Retina (tissue), 1 donor: Measurements from ENCODE around the gene SSBP3.

Experiments
- DNase-seq: peaks from one replicate; pipeline ENCODE4 v3.0.0-alpha.2; 2016

SSBP3 gene

DNA sequence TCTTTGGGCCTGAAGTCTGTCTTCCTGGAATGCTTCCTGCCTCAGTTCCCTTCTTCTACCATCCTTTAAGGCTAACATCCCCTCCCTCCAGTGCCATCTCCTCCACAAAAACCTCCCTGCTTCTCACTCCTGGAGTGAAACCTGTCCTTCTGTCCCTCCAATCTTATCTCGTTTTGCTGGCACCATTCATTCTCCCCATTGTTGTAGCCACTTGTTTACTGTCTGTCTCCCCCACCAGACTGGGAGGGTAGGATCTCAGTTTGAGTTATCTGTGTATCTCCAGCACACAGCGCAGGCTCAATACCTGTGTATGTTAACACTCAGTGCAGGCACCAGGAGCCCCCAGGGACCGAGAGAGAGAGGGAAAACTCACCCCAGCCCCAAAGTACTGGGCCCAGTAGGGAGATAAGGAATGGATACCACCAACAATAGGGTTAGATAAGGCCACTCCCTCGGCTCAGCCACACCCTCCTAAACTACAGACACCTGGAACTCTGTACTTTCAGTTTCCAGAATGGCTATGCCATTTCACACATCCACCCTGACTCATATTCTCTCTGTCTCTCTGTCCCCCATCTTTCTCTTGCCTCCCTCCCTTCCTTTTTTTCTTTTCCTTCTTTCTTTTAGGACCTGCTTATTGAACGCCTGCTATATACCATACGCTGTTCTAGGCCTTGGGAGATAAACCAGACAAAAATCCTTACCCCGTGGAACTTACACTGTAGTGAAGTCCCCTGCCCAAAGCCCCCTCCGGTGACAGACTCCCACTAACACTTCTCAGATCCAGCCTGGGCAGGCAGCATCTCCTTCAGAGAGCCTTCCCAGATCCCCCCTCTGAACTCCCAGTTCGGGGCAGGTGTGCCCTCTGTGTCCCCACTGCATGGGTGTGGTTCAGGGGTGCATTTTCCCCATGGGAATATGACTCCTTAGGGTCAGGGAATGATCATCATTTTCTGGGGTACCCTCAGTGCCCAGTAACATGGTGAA is 3.3 kb upstream of the SSBP3 start:
- no peak for DNase-seq

DNA sequence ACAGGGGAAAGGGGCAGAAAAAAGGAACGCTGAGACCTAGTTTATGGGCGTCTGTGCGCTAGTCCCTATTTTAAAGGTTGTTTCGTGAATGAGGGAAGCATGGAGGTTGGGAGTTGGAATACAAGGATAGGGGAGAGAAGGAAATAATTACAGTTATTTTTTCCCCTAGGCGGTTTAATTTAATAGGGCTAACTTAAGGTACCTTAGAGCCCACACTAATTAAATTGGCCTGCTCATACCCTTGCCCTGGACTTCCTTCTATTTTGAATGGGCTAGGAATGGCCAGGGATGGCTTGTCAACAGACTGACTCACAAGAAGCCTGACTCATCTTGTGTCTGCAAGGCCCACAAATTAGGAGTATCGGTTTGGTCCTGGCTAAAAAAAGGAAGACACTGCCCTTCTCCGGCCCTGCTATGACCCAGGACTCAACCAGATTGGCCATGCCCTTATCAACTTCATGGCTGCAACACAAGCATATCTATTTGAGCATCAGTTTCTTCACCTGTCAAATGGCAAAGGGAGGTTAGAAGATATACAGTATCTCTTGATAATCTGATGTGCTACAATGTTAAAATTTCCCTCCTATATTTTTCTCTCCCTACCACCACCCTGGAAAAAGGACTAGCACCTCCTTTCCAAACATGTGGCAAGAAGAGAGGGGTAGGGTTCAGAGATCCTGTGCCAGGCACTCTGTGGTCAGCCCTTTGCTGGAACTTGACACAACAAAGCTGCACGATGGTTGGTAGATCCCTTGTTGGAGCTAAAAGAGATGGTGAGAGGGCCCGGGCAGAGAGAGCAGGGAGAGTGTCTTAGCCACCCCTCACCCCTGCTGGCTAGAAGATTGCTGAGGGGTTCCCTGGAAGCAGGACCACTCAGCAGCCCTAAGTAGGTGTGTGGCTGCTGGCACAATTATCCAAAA is 2.2 kb upstream of the SSBP3 start:
- no peak for DNase-seq

DNA sequence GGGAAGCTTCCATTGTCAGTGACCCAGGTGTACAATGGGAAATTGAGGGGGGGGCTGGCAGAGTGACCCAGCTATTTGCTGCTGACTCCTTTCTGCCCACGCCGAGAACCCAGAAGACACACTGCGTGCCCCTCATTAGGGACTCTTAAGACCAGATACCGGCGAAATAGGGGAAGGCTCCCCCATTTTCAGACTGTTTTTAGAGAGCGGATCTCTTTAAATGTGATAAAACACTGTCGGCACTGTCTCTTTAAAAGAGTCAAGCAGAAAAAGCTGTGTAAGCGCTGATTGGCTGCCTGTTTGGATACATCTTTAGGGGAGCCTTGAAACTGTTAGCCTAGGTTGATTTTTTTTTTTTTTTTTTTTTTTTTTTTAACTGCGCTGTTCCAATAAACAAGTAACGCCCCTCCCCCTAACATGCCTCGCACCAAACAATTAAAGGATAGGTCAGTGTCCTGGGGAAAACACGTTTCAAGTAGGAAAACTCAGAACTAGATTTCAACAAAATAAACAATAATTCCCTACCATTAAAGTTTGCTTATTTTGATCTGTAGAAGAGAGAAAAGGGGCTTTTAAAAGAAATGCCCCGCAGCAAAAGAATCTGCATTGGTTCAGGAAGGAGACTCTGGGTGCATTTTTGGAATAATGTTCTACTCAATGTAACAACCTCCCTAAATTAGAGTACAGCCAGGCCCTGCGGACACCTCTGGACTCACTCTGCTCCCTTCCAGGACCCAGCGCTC is 1.4 kb upstream of the SSBP3 start:
- peak; percentile 94 for DNase-seq

DNA sequence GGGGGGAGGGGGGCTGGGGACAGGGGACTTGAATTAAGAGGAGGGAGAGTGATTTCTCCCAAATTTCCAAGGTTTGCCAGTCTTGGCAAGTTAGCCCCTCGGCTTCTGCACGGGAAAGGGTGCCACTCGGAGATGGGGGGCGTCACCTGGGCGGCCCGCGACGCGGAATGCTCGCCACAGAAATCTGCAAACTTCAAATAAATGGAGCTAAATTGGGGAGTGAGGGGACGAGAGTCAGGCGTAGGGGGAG is 885 bp upstream of the SSBP3 start:
- no peak for DNase-seq

DNA sequence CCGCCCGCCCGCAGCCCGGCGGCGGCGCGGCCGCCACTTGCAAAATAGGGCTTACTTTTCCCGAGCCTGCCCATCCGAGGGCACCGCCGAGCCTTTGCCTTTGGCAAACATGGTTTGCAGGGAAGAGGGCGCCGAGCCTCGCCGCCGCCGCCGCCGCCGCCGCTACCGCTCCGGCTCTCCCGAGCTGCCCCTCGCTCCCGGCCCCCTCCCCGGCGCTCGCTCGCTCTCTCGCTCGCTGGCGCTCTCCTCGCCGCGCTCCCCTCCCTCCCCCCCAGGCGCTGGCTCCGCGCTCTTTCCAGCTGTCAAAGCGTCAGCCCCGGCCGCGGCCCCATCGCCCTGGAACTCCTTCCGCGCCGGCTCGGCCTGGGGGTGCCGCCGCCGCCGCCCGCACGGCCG is 298 bp downstream of the SSBP3 start:
- DNase-seq, result no peak

DNA sequence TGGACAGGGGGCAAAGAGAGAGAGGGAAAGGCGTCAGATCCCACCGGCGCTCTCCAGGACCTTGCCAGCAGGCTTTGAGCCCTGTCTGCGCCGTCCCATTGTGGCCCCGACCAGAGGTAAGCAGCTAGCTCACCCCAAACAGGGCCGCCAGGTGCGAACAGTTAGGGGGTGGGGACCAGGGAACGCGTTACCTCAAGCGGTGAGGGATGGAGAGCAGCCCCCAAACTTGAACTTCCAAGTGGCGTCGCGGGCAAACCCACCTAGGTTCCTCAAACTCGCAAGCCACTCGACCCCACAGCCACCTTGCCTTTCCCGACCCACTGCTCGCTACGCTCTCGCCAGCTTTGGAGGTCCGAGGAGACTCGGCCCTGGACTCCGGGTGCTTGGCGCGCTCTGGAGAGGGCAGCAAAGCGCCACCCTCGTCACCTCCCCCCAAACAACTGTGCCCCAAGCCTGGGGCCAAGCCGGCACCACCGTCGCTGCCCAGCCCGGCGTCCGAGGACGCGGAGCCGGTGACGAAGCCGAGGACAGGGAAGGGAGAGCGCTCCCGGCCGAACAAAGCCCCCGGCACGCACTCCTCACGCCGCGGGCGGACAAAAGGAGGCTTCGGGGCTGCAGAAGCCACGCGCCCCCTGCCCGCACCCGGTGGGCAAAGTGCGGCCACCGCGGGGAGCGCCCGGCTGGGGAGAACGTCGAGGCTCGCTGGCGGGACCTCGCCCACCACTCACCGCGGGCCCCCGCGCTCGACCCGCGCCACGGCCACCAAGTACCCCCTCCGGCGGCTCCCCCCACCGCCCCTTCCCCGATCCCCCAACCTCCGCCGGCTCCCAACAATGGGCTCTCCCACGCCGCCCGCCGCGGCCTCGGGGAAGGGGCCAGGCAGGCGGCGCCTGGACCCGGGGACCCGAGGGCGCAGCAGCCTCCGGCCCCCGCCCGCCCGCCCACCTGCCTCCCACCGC is 976 bp downstream of the SSBP3 start:
- DNase-seq, result peak; percentile 74

DNA sequence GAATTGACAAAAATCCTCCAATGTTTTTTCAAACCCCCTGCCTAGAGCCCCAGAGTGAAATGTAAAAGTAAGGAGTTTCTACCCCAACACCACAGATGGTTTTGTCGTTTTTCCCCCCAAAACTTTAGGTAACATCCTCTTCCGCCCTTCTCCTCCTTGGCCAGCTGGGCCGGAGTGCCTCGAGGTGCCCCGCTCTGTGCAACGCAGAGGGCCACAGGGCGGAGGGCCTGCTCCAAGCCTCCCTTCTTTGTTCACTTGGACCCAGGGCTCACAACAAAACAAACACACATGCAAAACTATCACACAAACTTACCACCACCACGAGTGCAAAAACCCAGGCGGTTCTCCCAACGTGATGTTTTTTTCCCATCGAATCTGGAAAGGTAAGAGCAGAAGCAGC is 1.9 kb downstream of the SSBP3 start:
- DNase-seq, result peak; percentile 38

DNA sequence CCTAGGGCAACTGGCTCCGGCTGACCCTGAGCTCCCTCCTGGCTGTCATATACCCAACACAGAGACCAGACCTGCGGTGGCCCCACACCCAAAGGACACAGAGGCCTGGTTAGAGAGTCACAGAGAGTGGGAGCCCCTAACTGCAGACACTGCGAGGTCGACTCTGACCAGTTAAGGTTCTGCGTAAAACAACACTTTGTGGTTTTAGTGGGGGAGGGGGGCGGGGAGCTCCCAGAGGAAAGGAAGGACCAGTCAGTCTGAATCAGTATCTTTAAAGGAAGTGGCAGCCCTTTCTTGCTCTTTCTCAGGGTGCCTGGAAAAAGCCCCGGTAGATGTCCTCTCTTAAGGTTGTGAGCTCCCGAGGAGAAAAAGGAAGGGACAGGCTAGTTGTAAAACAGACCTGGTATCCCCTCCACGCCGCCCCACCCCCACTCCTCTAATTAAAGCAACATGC is 2.4 kb downstream of the SSBP3 start:
- DNase-seq, result no peak

DNA sequence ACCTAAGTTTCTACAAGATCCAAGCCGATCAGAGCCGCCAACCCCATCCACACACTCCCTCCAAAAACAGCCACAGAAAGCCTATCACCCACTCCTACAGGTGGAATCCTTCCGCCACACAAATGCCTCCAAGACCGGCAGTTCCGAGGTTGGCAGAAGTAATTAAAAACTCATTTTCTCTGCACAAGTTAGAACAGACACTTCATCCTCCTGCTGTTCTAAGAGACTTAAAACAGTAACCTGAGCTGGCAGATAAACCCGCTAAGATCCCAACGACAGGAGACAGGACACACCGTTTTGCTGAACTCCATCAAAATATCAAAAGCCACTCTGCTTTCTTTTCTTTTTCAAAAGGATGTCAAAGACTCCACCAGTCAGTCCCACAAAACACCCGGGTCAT is 2.8 kb downstream of the SSBP3 start:
- DNase-seq, result no peak

DNA sequence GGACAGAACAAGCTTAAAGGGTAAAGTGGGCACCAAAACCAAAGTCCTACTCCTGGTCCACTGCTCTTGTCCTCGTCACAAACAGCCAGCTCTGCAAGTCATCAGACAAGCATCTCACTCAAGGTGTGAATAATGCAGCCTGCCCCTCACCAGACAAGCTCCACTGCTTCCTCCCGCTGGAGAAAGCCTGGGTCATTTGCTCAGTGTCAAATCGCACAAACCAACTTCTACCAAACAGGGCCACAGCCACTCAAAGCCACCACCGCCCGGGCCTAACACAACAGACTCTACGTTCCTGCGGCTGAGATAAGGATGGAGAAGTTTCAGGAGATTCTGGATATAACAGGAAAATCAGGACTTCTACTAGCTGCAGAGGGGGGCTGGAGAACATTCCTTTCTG is 3.3 kb downstream of the SSBP3 start:
- DNase-seq, result no peak

DNA sequence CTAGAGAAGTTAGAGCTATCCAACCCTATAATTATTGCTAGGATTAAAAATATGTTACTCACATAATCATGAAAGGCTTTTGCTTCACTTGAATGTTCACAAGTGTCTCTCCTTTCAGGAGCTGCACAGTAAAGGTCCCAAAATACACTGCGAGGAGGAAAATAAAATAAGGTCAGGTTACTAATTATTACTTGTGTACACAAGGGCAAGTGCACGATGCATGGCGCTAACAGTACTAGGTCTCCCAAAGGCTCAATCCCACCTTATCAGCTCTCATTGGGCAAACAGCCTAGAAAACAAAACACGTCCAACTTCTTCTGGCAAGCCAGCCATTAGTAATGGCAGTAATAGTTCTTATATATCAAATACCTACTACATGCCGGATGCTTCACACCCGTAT is 4.4 kb downstream of the SSBP3 start:
- no peak for DNase-seq

DNA sequence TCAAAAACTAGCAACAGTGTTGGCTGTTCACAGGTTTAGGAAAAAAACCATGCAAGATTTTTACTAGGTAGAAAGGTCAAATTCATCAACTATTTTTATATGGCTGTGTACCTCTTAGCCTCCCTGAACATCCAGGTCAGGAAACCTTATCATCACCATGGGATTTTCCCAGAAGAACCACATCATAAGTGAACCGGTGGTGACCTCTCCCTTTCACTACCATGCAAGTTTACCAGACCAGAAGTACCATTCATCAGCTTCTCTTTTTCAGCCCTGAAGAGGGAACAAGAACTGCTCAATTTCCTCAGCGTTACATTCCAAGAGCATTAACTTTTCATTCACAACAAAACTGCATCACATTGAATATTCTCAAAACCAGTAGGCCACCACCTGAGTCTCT is 5.9 kb downstream of the SSBP3 start:
- DNase-seq, result no peak

DNA sequence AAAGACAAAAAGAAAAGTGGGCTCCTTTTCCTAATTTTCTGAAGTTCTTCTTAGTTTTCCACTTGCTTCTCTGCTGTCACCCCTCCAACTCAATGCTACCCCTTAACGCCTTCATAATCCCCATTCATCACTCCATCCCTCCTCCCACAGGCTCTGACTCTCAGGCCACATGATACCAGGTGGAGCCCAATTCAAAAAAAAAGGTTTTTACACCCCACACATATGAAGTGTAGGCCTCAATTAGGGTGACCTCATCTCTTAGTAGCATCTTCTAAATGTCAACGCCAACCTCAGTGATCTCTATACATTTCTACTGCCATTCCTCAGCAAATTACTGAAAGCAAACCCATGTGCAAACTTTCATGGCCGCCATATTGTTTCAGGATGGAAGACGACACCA is 6.4 kb downstream of the SSBP3 start:
- no peak for DNase-seq

DNA sequence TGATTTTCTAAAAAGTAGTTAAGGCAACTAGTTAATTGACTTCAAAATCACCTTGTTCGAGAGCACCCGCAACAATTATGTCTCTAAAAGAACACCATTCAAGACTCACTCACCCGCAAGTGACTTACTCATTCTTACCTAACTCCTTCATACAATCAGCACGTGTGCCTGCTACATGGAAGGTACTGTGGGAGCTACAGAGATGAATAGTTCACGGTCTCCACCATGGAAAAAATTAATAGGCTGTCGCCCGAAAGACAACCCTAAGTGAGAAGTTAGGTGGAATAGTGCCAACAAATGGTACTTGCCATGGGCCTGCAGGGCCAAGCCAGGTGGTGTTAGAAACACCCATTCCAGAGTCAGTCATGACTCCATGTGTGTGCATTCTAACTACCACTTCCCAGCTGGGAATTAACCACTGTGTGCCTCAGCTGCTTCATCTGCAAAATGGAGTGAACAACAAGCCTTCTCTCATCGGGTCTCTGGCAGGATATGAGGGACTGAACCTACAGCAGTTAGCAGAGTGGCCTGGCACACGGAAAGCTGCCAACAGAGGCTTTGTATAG is 7.1 kb downstream of the SSBP3 start:
- no peak for DNase-seq

DNA sequence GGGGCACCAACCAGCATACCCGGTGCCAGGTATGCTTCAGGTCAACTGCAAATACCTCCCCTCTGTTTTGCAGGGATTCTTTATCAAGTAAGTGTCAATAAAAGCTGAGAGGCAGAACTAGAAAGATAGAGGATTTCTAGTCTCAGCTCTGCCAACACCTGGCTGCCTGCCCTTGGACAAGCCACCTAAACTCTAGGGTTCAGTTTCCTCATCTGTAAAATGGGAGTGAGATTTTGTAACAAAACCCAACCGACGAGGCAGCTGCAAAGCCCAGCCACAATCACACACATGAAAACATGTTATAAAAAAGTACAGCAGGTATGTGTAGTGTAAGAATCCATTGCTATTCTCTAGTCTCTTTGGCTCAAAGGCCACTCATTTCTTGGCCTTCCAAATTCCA is 8.2 kb downstream of the SSBP3 start:
- DNase-seq, result no peak

DNA sequence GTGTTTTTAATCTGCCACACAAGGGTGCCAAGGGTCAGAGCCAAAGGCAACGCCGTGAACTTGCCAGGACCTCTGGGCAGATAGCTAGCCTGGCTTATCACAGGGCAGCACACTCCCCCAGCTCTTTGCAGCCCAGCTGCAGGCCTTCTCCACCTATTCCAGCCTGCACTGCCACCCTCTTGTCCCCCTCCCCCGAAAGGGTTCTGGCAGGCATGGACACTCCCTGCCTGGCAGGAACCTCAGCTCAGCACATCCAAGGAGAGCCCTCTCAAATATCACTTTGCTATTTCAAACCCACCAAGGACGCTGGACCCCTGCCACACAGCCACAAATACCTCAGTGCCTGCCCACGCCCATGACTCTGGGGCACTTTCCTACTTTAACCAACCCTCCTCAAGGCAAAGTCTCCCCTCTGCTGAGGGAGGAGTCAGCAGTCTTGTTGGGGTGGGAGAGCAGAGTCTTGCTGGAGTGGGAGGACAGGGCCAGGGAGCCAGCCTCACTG is 9.1 kb downstream of the SSBP3 start:
- no peak for DNase-seq

DNA sequence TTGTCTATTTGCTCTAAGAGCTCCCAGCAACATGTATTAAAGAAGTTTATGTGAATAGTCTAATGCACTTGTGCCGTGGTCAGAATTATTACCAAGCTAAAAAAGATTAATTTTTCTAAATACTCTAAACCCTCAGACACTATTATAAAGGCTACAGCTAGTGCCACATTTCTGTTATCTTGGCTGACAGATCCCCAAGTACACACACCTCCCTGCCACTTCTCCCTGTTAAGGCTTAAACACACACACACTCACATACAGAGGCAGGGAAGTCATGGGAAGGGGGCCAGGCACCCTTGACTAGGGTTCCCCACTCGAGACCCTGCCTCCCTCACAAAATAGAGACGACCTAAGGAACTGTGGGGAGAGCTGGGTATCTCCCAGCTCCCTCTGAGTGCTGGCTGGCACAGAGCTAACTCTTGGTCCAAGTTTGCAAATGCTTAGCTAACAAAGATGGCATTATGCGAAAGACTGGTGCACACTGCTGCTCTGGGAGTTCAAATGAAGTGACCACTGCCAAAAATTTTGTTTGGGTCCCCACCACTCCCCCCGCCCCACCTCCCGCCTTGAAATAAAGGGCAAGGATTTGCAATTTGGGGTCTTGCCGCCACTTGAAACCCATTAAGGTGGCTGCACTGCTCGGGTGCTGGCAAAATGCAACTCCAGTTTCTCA is 9.8 kb downstream of the SSBP3 start:
- DNase-seq, result no peak

DNA sequence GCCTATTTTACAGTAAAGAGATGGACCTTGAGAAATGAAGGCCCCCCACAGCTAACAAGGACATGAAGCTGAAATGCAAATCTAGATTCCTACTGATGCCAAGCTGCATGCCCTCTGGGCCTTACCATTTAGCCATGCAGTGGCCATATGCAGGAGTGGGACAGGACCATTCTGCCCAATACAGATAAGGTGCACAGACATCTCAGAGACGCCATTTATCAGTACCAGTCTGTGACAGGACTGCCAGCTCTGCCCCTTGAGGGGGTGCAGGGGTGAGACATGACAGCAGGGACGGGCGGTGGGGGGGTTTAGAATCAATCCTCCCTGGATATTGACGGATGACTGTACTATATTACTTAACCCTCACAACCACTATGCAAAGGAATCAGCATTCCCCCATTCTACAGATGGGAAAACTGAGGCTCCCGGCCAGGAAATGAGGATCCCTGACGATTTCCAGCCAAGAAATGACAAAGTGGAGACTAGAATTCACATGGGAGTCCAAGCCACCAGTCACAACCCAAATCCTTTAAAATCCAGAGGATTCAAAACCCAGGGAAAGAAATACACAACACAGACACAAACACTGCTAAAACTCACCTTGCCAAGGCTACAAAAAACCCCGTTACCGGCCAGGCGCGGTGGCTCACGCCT is 10.8 kb downstream of the SSBP3 start:
- DNase-seq, result no peak

DNA sequence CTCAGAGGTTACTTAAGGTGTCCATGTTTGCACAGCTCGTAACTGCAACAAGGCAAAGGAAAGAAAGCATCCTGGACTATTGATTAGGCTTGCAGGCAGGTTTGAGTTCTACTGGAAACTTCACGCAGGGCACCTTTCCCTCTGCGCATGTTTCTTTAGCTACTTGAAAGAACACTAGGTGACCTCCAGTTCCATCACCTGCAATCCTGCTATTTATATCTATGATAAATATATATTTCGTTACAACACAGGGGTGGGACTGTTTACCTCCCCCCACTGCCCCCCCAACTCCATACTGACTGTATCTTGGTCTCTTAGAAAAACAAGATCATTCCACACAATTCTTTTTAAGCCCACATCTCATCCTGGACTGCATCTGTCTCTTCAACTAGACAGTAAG is 12.1 kb downstream of the SSBP3 start:
- DNase-seq, result no peak

DNA sequence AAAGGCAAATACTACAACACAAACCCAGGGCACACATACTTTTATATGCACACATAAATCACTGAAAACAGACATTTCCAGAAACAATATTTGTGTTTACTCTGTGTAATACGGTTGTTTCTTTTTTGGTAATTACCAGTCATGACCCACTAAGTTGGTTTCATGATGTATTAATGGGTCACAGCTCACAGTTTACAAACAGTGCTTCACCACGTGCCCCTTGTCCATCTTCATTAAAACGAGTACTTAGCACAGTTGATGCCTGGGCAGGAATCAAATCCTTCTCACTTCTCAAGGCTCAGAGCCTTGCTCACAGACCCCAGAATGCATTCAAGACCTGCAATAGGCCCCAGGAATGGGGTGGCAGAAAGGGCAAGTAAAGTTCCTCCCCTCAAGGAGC is 13.8 kb downstream of the SSBP3 start:
- DNase-seq, result no peak
